Suppressor macrophage (primary cell): Measurements from ENCODE around the gene NEK6.

Experiments
- DNase-seq, 4 experiments: peaks; one replicate each; pipeline ENCODE4 v3.0.0-alpha.2; 2020 to 2022

Gene NEK6

DNA sequence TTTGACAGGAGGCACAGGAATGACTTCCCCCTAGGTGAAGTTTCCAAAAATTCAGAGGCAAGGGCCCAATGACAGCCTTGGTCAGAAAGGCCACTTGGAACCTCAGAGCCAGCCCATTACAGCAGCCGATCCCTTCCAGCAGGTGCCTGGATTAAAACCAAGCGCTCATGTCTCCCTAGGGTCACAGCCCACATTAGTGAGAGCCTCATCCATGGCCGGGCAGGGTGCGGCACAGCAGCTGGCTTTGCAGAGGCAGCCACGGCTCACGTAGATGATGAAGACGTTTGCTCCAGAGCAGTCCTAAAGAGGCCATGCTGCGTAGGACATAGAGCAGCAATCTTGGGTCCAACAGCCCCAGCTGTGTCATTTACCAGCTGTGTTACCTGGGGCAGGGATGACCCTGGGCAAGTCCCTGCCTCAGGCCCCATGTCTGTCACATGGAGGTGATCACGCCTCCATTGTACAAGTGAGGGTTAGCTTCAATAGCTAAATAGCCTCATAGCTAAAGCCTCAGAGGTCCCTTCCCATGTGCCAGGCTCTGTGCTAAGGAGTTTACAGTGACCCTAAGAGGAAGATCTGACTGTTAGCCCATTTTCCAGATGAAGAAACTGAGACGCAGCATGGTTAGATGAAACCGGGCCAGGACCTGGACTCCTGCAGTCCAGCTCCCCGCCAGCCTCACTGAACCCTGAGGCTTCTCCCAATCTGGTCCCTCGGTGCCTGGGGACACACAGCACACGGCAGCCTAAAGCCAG, 39.2 kb downstream of the NEK6 start:
- no peak for DNase-seq

- DNase-seq, result no peak
Observed at GRCh38 chr9:124297551-124297901, 39.8 kb downstream of the NEK6 start.

DNA sequence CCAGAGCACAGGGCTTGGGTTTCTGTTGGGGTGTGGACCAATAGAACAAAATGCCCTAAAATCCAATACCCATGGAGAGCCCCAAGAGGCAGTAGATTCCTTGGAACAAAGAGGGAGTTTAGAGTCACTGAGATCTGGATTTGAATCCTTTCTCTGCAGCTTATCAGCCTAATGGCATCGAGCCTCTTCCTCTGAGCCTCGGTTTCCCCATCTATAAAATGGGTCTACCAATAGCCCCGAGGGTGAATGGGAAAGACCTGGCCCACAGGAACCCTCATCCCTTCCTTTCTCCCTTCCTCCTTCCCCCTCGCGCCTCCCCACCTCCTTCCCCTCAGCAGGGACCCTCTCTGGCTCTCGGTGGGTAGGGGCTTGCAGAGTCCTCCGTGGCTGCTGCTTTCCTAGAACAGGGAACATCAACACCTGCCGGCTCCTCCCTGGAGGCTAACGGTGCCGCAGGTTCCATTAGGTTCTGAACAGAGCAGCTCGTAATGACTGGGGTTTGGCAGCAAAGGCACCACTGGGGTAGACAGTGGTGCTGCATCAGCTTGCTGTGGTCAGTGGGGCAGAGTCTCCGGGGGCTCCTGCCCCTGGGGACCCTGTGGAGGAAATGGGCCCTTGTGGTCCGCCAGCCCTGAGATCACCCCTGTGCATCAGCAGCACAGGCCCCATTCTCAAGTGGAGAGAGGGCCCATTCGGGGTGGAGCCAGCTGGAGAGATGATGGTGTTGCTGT, 40.3 kb downstream of the NEK6 start:
- no peak for DNase-seq

DNA sequence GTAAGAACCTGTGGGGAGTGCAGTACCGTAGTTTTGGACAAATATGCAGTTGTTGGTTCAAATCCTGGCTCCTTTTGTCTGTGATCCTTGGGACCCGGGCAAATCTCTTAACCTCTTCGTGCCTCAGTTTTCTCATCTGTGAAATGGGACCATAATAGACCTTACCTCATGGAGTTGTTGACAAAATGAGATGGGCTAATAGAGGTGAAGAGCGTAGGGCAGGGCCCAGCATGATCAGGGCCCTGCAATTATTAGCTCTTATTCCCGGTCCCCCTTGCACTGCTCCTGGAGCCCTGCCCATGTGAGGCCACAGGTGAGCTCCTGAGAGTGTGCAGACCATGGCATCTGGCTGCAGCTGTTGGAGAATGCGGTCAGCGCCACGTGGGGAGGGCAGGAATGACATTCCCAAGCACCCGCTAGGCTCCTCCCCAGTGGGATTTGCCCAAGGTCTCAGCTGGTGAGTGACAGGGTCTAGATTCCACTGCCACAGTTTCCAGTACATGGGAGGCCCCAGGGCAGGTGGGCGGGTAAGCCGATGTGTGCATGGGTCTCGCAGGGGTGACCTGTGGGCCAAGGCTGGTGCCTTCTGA, 41.0 kb downstream of the NEK6 start:
- DNase-seq, result no peak

DNA sequence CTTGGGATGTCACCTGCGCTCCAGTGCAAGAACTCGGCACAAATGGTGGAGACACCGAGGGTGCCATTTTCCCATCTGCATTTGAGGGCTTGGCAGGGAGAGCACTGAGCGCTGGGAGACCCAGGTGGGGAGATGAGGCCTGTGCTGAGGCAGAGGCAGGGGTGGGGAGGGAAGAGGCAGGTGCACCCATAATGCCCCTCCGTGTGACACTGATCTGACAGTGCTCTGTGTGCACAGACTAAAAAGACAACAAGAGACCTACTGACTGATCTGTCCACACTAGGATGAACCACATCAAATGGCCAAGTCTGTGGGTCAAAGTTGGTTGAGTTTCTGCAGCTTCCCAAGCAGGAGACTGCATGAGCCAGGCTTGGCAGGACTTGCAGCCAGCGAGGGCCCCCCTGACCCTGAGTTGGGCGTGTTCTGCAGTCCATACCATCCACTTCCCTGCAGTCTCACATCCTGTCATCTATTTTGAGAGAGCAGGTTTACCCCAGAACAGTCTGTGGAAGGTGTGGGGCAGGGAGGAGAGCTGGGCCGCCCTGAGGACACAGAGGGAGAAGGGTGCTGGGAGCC, 41.9 kb downstream of the NEK6 start:
- DNase-seq, result no peak

GRCh38 chr9:124300312-124300711, 42.6 kb downstream of the NEK6 start:
- DNase-seq, result no peak

- DNase-seq, result no peak
Observed at GRCh38 chr9:124302921-124303320, 45.2 kb downstream of the NEK6 start.

GRCh38 chr9:124303762-124304161, 46.0 kb downstream of the NEK6 start:
- no peak for DNase-seq

GRCh38 chr9:124304285-124304684, 46.5 kb downstream of the NEK6 start:
- no peak for DNase-seq

DNA sequence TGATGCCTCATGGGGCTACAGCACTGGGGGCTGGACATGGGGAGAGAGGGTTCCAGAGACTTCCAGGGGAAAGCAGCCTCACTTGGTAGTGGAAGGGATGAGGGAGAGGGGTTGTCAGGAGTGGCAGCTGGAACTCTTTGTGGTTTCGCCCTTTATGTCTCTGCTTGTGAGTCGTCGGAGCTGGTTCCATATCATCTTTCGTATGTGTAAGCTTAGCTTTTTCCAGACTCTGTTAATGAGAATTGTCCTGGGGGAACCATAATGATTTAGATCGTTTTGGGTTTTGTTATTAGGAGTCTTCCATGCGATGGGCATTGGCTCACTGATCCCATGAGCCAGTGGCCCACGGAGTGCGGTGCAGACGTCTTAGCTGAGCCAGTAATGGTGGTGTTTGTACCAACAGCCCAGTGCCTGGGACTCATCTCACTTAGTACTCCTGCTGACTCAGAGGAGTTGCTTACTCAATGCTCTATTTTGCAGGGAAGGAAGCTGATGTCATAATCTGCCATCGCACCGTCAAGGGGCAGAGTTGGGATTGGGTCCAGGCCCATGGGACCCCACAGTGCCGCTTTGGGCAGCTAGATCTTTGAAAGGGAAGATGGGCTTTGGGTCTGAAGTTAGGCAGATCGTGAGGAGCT, 48.5 kb downstream of the NEK6 start:
- DNase-seq, result peak; percentile 69 to 80 (median 73)

DNA sequence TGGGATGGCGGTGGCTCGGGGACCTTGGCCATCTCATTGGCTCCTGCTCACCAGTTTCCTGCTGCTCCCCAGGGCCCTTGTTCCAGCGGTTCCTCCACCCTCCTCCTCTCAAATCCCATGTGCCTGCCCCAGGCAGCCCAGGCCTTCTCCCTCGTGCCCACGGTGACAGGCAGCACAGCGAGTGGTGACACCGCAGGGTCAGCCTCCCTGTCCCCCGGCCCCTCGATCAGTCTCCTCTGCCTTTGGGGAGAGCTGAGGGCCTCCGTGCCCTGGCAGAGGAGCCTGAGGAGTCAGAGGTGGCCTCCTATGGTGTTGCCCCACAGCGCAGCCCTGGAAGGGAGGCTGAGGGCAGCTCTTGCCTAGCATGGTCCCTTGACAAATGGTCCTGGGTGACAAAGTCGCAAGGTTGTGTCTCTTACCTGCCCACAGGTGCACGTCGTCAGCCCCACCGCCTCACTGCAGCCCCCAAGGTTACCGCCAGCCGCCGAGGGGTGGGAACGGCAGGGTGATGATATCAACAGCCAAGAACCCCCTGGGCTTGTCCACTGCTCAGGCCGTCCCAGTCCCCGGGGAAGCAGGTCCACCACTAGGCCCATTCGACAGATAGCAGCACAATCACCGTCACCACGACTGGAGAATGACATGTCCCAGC, 49.8 kb downstream of the NEK6 start:
- DNase-seq, result no peak

- no peak for DNase-seq
Observed at GRCh38 chr9:124308606-124309491, 51.1 kb downstream of the NEK6 start.

DNA sequence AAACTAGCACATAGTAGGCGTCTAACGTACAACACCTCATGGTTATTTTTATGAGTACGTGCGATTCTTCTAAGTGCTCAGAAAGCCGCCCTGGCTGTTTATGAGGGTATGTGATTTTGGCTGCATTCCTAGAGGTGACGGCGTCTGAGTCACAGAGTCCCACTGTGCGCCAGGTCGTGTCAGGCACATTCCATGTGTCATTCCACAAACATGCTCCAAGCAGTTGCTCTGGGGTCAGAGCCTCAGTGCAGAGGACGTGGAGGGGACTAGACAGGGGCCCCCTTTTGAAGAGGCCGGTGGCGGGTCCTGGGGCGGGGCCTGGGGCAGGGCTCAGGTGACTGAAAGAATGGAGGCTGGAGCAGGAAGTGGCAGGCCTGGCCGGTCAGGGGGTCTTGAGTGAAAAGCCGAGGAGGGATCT, 51.9 kb downstream of the NEK6 start:
- no peak for DNase-seq

DNA sequence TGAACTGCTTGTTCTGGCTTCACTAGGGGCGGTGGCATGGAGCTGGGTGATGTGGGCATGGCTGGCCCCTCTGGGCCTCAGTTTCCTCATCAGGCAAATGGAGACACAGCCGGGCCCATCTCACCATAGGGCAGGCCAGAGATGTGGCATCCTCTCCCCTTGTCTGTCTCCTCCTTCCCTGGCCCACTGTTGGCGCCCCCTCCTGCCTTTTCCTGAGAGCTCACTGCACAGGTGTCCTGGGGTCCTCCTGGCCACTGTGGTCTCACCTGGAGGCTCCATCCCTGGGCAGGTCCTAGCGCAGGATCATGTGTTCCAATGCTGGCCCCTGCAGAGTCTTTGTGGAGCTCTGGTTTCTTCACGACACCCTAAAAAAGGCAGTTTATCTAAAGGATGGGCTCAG, 53.5 kb downstream of the NEK6 start:
- DNase-seq, result no peak

DNA sequence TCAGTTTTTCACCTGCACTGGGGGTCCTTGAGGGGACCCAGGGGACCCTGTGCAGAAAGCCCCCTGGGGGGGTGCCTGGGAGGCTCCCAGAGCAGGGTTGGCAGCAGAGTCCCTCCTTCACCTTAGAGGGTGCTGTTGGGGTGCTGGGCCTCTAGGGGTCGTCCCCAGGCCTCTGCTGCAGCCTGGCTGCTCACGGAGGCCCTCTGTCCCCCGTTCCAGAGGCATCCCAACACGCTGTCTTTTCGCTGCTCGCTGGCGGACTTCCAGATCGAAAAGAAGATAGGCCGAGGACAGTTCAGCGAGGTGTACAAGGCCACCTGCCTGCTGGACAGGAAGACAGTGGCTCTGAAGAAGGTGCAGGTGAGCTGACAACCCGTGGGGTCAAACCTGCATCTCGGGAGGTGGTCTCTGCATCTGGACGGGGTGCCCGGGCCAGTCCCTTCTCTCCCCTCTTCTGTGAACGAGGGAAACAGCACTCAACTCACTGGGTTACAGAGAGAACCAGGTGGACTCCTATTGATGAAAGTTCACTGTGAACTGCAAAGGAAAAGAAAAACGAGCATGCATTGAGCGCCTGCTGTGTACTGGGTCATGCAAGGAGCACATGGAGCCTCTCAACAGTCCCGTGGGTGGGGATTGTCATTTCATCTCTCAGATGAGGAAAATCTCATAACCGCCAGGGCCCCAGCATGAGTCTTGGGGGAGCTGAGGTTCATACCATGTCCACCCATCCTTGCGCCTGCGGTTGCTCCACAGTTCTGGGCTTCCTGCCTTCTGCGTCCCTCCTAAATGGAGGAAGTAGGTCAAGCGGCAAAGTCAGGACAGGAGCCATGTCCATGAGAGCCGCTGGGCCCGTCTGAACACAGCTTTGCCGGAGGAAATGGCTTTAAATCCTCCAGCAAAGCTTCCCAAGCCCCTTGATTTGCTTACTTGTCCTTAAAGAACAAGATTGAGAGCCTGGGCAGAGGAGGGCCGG, 54.8 kb downstream of the NEK6 start:
- DNase-seq, result peak in 2 of 4 experiments; percentile 29 to 30

DNA sequence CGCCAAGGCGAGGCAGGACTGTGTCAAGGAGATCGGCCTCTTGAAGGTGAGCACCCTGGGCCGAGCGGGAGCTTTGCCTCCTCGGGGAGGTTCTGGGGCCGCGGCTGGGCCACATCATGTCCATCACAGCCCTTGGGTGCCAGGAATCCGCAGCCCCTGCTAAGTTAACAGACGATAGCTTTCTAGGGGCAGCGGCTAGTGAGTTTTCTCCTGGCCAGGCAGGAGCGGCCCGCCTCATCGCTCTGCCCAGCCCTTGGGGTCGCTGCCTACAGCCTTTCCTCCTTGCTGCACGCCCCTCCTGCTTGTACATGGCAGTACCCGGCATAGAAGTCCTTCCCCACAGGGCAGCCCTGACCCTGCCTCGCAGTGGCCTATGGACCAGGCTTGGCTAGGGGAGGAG, 56.2 kb downstream of the NEK6 start:
- DNase-seq, result no peak

DNA sequence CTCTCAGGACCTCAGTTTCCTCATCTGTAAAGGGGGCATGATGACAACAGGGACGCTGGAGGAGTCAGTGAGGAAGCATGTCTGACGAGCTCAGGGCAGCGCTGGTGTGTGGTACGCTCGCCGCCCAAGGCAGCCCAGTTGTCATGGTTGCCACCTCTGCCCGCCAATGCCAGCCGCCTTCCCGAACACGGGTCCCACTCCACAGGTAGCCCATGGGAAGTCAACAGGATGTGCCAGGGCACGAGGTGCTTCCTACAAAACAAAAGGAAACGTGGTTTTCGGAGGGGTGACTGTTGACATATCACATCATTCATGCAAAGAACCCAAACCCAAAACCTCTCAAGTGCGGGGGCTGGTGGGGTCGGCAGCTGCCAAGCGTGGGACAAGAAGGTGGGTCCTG, 58.1 kb downstream of the NEK6 start:
- DNase-seq, result no peak

DNA sequence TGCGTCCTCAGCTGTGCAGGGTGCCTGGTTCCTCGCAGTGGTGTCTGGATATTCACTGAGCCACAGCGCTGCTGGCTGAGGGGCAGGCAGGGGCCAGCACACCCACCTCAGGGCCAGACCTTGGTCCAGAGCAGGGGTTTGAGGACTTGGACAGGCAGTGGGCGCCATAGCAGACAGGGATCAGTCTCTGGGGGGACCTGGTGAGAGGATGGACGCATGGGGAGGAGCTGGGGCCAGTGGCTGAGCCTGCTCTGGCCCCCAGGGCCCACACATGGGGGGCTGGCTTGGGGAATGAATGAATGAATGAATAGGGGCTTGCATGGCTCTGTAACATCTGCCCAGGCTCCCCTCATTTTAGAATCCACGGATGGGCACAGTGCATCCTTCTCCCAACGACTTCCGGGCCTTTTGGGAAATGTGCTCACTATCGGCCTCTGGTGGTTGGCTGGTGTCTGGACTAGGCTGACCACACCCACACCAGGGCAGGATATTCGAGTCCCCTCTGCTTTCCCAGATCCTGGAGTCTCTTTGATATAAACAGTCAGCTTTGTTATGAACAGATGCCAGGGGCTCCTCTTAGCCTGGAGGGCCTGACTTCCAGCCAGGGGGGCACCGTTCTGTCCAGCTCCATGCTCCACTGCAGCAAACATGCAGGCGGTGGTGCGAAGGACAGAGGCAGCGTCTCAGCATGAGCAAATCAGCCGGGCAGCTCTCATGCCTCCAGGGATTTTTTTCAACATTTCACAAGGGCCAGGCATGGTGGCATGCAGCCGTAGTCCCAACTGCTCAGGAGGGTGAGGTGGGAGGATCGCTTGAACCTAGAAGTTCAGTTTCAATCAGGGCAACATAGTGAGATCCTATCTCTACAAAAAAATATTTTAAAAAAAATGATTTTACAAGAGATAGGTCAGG, 62.6 kb downstream of the NEK6 start:
- peak; percentile 57 to 73 (median 68) for DNase-seq

- DNase-seq, result no peak
Observed at GRCh38 chr9:124321416-124321815, 63.7 kb downstream of the NEK6 start.
